HG03439 (cell line): ENCODE data around the gene GALNT15.

Source experiments
- ATAC-seq: cut with Tn5 transposase; IDR thresholded peaks from one replicate; pipeline ENCODE4 v1.9.1; 2021; ENCODE audit warnings: mild to moderate bottlenecking, moderate library complexity; ENCODE audit not compliant: unreplicated experiment

GALNT15 gene

DNA sequence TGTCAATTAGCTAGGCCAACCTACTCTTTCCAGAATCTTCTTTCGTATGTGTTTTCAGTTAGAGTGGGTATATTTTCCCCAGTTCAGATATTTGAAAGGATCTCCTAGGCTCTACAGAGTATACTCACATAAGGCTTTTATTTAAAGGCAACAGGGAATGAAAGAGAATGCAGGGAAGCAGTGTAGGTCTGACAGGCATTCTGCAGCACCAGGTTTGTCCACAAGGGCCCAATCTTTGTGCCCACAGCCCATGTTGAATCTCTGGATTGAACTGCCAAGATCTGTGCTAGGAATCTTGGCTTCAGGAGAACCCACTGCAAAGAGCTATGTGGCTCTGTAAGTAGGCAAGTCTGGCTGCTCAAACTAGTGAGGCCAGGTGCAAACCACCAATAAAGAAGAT lies 24.2 kb upstream of the GALNT15 start:
- ATAC-seq, result no peak

DNA sequence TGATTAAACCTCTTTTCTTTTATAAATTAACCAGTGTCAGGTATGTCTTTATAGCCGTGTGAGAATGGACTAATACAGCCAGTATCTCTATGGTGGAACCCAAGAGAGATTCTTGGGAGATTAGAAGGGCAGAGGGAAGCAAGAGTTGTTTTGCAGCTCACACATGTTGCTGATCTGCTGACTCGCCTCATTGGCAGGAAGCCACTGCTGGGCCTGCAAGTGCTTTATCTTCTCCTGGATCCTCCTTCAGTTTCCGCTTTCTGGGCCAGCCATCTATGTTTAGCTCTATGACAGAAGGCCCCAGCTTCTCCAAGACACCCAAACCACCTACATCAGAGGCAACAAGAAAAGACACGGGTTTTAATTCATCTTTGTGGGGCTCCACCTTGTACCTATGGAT lies 23.4 kb upstream of the GALNT15 start:
- no peak for ATAC-seq

DNA sequence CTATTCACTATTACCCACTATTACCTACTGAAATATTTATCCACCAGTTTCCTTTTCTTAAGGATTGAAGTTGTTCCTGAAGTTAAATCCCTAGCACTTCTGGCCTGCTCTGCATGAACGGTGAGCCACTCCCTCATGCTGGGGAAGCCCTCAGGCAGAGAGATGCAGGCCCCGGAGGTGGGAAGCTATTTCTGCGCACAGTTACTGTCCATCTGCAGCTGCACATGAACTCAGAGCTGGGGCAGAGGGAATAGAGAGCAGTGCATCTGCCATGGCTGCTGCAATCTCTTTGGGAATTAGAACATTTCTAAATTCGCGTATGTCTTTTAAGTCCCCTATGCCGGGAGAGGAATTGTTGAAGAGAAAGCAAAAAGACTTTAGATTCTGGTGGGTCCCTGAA lies 6.3 kb upstream of the GALNT15 start:
- no peak for ATAC-seq

DNA sequence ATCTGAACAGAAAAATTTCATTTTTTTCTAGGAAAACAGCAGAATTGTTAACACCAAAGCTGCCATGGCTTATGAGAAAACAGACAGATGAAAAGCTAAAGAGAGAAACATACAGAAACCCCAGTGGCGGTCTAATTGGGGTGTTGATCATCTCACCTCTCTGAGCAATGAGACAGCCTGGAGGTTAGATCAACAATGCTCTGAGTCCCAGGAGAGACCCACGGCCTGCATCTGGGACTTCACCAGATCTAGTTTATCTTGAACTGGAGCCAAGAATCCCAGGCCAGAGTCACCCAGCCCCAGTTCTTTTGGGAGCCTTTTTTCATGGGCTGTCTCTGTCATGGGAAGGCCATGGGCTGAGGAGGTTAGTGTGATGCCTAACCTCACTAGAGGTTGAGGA lies 3.5 kb upstream of the GALNT15 start:
- ATAC-seq, result no peak

DNA sequence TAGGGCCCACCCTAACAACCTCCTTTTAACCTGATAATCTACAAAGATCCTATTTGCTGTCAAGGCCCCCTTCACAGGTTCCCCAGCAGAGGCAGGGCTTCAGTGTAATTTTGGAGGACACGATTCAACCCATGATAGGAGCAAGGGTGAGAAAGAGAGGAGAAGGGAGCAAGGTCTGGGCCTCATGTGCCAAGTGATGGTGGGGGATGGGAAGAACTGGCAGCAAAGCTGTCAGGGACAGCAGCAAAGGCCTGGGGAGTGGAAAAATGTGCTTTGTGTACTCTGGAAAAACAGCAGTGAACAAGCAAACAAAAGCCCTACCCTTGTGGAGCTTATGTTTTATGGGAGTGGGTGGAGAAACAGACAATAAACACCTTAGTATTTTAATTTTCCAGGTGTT lies 2.7 kb upstream of the GALNT15 start:
- no peak for ATAC-seq

DNA sequence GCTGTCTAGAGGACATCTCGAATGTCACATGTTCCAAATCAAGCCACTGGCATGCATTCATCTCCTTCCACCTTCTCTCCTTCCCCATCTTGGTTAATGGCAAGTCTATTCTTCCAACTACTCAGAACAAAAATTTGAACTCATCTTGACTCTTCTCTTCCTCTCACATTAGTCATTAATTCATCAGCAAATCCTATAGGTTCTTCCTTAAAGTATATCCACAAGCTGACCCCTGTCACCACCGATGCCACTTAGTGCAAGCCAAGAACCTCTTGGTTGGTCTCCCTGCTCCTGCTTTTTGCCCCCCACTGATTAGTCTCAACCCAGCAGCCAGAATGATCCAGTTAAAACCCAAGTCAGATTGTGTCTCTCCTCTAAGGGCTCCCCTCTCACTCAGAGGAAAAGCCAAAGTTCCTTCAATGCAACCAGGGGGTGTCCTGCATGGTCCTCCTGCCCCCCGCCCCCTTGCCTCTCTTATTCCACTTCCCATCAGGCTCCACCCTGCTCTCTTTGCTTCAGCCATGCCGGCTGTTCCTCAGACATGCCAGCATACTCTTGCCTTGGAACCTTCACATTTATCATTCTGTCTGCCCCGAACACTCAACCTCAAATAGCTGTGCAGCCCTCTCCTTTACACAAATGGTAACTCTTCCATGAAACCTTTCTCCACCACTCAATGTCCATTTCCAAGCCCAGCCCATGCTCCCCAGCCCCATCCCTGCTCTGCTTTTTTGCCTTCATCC lies 1.0 kb upstream of the GALNT15 start:
- ATAC-seq, result no peak

DNA sequence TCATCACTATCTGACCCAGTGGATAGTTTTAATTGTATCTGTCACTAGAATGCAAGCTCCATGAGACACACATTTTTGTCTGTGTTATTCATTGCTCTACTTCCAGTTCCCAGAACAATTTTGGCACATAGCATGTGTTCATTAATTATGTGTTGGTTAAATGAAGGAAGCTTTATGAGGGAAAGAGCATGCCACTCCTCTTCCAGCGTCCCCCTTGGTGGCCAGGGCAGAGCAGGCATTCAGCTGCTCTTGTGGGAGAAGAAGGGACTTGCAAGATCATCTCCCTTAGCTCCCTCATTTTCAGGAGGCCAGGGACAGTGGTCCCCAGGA lies 489 bp upstream of the GALNT15 start:
- ATAC-seq, result no peak

DNA sequence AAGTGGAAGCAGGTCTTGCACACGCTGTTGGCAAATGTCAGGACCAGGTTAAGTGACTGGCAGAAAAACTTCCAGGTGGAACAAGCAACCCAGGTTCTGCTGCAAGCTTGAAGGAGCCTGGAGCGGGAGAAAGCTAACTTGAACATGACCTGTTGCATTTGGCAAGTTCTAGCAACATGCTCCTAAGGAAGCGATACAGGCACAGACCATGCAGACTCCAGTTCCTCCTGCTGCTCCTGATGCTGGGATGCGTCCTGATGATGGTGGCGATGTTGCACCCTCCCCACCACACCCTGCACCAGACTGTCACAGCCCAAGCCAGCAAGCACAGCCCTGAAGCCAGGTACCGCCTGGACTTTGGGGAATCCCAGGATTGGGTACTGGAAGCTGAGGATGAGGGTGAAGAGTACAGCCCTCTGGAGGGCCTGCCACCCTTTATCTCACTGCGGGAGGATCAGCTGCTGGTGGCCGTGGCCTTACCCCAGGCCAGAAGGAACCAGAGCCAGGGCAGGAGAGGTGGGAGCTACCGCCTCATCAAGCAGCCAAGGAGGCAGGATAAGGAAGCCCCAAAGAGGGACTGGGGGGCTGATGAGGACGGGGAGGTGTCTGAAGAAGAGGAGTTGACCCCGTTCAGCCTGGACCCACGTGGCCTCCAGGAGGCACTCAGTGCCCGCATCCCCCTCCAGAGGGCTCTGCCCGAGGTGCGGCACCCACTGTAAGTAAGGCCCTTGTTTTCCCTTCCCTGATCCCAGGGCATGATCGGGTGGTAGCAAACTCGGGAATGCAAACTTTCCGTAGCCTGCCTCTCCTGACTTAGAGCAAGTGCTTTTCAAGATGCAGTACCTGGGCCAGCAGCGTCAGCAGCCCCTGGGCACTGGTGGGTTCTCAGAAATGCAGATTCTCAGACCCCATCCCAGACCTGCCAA lies 759 bp downstream of the GALNT15 start:
- no peak for ATAC-seq

DNA sequence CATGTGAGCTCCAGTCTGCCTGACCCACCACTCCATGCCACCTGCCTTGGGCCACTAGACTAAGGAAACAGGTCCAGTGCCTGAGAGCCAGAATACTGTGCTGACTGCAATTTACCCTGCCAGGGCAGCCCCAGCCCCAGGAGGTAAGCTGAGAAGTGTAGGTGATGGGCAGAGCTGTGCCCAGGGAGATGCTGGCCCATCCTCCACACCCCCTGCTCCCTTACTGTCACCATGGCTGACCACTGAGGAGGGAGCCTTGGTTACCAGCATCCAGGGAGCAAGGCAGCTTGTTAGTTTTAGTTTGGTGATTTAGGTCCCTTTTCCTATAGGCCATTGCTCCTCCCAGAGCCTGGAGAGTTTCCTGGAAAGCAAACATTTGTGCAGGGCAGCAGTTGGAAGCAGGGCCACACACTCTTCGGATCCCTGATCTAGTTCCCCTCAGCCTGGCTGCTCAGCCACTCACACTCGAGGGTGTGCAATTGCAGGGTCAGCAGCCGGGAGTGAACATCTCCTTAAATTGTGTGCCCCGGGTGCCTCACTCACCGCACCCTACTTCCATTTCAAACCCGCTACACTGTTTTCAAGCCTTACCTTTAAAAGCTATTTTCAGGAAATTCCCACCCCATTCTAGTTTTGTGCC lies 2.0 kb downstream of the GALNT15 start:
- ATAC-seq, result no peak

DNA sequence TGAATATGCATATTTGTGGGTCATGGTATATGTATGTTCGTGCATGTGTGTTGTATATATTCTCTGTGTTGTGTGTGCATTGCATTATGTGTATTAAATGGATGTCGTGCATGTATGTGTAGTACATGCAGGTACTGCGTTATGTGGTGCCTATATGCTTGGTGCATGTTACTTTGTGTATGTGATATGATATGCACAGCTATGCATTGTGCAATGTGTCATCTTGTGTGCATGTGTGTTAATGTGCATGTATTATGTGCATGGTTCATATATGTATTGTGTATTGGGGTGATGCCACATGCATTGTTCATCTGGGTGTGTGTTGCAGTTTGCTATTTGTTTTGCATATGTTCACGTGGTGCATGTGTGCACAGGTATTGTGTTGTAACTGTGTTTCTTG lies 2.9 kb downstream of the GALNT15 start:
- ATAC-seq, result no peak

DNA sequence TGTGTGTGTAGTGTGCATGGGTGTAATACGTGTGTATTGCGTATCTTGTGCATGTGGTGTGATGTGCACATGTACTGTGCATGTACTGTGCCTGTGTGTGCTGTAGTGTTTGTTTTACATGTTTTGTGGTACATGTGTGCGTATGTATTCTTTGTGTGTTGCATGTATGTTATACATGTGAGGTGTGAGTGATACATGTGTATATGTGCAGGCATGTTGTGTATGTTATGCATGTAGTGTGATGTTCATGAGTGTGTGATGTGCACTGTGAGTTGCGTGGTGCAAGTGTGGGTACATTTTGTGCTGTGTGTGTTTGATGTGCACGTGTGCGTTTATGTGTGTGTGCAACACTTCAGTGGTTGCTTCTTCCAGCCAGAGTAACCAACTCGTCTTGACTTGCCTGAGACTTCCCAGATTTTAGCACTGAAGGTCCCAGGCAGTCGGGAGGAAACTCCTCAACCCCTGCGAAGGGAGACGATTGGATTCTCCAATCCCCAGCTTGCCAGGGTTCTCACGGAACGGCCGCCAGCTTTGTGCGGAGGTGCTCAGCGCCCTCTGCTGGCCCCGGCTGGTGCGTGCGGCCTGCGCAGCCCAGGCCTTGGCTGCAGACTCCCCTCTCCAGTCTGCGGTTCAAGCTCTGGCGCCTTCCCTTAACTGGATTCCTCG lies 3.6 kb downstream of the GALNT15 start:
- no peak for ATAC-seq

DNA sequence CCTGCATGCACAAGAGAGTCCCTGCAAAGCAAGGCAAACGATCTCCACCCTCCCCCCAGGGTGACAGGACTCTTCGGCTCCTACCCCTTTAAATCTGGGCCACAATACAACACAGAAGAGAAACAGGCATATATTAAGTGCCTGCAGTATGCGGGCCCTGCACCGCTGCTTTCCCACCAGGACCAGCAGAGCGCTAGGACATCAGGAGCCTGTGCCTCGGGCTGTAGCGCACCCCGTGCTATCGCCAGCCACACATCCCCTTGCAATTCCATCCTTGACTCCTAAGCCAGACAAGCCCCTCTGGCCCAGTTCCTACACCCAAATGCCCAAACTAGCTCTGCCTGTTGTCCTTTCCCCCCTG lies 4.1 kb downstream of the GALNT15 start:
- ATAC-seq, result no peak

DNA sequence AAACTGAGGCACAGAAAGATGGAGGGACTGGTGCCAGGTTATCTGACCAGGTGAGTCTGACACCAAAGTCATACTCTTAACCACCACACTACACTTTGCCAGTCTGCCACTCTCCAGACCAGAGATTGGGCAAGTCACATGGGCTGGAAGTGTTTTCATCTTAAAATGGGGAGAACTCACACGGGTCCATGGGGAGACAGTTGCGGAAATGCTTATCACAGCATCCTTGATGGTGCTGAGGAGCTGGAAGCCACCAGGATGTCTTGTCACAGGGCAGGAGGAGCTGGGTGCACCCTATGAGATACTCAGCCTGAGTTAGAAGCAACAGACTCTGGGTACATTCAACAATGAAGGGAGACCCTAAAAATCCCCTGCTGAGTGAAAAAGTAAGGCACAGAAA lies 4.8 kb downstream of the GALNT15 start:
- no peak for ATAC-seq

DNA sequence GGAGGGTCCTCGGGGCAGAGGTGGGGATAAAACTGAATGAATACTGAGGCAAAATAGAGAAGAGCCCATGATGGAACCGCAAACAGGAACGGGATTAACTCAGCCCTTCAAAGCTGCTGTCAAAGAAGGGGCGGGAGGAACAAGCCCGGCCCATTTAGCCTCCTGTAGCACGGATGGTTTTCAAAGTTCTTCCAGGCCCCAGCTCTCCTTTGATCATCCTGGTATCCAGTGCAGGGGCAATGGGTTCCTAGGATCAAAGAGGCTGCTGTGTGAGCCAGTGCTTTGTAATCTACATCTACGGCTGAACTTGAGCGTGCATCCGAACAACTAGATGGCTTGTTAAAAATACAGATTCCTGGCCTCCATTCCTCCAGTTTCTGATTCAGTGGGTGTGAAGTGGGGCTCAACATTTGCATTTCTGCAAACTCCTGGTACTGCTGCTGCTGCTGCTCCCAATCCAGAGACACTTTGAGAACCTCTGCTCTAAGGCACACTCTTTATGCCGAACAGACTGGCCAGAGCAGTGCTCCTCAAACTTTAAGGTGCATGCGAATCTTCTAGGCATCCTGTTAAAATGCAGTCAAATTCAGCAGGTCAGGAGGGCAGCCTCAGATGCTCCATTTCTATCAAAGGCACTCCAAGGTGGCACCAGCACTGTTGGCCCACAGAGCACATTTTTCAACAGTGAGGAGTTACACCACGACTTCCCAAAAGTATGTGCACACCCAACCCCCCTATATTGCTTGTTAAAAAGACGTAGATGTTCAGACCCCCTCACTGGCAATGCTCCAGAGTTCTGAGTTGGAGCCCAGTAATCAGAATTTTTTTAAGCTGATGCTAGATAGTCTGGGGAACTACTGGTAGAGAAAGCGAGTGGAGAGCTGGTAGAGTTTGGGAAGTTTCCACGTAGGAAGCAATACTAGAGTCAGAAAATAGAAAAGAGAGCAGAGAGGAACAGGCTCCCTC lies 5.6 kb downstream of the GALNT15 start:
- no peak for ATAC-seq

DNA sequence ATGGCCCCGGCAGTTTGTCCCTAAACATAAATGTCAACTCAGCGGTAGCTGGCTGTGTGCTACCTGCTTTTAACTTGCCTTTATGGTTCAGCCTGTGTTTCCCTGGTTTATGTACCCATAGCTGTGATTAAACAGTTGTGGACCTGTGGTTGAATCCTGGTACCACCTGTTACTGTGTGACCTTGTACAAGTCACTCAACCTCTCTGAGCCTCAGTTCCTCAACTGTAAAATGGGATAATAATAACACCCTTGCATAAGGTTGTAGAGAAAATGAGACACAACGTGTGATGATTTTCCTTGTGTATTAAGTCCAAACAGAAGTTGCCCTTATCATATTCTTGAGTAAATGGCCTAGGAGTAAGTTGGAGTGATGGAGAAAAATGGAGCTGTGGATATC lies 6.3 kb downstream of the GALNT15 start:
- ATAC-seq, result no peak

DNA sequence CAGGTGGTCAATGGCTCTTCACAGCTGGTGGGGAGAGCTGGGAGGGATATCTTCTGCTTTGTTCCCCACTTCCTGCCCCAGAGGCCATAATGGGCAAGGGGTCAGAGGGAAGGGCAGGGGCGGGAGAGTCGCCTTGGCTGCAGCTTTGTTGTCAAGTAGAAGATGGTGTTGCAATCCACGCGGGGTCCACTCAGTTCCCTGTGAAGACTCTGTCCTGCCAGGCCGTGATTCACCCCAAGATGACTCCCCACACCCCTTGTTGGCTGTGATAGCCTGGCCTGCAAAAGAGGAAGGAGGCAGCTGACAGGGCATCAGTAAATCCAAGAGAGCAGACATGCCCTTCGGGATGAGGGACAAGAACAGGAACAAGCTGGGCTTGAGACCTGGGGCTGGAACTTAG lies 6.9 kb downstream of the GALNT15 start:
- no peak for ATAC-seq

DNA sequence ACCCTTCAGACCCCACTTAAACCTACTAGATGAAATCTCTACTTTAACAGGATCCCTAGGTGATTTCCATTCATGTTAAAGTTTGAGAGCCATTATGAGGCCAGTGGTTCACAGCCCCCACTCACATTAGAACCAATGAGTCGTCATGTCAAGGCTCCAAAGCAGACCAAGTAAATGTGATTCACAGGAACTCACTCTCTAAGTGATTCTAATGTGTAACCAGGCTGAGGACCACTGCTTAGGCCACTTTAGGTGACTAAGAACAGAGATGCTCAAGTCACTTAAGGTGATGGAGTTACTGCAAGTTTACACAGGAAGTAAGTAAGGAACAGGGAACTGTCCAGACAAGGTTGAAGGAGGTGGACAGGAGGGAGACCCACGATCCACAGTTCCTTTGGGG lies 7.7 kb downstream of the GALNT15 start:
- ATAC-seq, result no peak

DNA sequence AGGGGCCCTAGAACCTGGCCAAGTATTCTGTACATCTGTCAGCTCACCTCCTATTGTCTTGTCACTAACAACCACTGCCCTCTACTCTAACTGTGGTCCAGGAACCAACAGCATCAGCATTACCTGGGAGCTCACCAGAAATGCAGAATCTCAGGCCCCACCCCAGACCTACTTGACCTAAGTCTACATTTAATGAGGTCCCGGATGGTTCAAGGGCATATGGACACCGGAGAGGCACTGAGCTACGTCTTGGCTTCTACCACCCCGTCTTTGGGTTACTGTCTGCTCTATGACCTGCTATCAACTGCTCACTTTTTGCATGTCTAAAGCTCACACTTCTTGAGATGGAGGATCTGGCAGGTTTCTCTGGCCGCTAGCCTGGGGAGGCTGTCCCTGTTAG lies 8.1 kb downstream of the GALNT15 start:
- ATAC-seq, result no peak

DNA sequence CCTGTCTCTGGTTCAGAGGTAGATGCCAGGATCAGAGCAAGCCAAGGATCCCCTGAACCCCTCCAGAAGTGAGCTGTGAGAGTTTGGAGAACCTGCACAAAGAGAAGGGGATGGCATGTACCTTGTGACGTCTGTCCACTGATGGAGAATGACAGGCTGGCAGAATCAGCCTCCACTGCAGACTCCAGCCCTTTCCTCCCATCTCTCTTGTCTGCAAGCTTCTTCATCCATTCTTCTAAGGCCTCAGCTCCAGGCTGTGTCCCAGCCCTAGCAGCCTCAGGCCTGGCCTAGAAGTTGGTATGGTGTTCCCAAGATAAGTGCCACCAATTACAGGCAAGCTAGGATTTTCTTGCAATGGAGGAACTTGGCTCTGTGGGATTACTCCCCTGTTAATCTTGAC lies 8.6 kb downstream of the GALNT15 start:
- ATAC-seq, result no peak

DNA sequence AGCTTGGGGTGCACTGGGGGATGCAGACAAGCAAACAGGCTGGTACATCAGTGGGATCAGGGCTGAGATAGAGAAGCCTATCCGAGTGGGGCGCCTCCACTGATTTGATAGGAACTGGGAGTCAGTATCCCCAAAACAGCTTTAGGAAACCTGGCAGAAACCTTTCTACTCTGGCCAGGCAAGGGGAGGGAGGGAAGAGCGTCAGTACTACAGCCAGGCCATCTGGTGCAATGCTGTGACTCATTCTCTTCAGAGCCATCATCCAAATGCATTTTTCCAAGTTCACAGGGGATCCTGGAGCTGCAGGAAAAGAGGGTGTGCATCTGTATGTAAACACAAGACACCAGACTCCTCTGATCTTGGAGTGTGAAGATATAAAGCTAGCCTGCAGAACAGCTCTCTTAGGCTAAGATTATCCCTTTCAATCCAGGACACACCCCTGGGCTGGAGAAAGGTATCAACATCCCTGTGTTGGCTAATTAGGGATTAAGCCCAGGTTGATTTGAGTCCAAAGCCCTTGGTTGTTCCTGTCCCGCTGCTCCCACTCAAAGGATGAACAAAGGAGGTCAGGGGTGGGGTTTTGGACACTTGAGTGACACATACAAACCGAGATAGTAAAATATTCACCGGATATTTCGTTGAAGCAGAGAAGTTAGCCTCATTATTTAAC lies 9.3 kb downstream of the GALNT15 start:
- ATAC-seq, result no peak
